CD14-positive monocyte (primary cell): ENCODE results near the gene TOLLIP. TPM values are rescaled to one million over a fixed set of nuclear protein-coding genes. Genes with fewer than 3 reads are reported as not detected.

Experiments used
- DNase-seq, 3 donors: peaks; one replicate each; pipeline ENCODE4 v3.0.0-alpha.2; 2011 to 2022
- H2AFZ ChIP-seq: 2 replicates; pipeline ENCODE4 v1.6.0; 2012; ENCODE audit warnings: mild to moderate bottlenecking, low read depth, low read length, inconsistent platforms; ENCODE audit not compliant: insufficient read depth, poor library complexity, severe bottlenecking
- H3K27ac ChIP-seq, 2 donors: 1 replicate in 1 of 2; 2 replicates in 1 of 2; pipeline ENCODE4 v1.5.1; 2012 to 2013; ENCODE audit warnings: low read length in 2 of 2, control low read depth in 1 of 2, inconsistent platforms in 1 of 2, low read depth in 1 of 2, mild to moderate bottlenecking in 1 of 2
- H3K27me3 ChIP-seq, 2 donors: one replicate each; pipeline versions ENCODE4 v1.6.0 to v1.6.1; 2011 to 2013; ENCODE audit warnings: low read length in 2 of 2; ENCODE audit not compliant: control insufficient read depth in 2 of 2, insufficient read depth in 2 of 2
- H3K36me3 ChIP-seq, 2 donors: replicated peaks in 1 of 2; 1 replicate in 1 of 2; 2 replicates in 1 of 2; pipeline versions ENCODE4 v1.5.1 to v1.6.1; 2012 to 2013; ENCODE audit warnings: low read length in 2 of 2, control low read depth in 1 of 2, inconsistent platforms in 1 of 2, mild to moderate bottlenecking in 1 of 2; ENCODE audit not compliant: insufficient read depth in 2 of 2, control insufficient read depth in 1 of 2
- H3K4me1 ChIP-seq, 2 donors: 1 replicate in 1 of 2; 2 replicates in 1 of 2; pipeline versions ENCODE4 v1.5.1 to v1.6.1; 2012 to 2013; ENCODE audit warnings: low read length in 2 of 2, control low read depth in 1 of 2, inconsistent platforms in 1 of 2, mild to moderate bottlenecking in 1 of 2, moderate library complexity in 1 of 2; ENCODE audit not compliant: insufficient read depth in 2 of 2, control insufficient read depth in 1 of 2
- H3K4me2 ChIP-seq: replicated peaks from 2 replicates; pipeline ENCODE3; 2012; ENCODE audit warnings: low read length, moderate library complexity, mild to moderate bottlenecking; ENCODE audit not compliant: poor library complexity, severe bottlenecking; ENCODE audit errors: extremely low read depth
- H3K4me3 ChIP-seq, 3 experiments: fragments of 200-600 bp in 1 of 3; sonication (generic) in 1 of 3; replicated peaks in 1 of 3; 1 replicate in 2 of 3; 2 replicates in 1 of 3; pipeline ENCODE4 v1.5.1; 2011 to 2013; ENCODE audit warnings: low read length in 3 of 3, mild to moderate bottlenecking in 3 of 3, control low read depth in 2 of 3, low read depth in 2 of 3, inconsistent platforms in 1 of 3, moderate library complexity in 1 of 3
- H3K79me2 ChIP-seq: 2 replicates; pipeline ENCODE4 v1.6.0; 2012; ENCODE audit warnings: mild to moderate bottlenecking, control low read depth, inconsistent platforms, low read length, moderate library complexity; ENCODE audit not compliant: insufficient read depth
- H3K9ac ChIP-seq: 2 replicates; pipeline ENCODE4 v1.6.0; 2017; ENCODE audit warnings: low read length, mild to moderate bottlenecking; ENCODE audit not compliant: insufficient read depth, poor library complexity, severe bottlenecking
- H3K9me3 ChIP-seq, 2 donors: replicated peaks in 1 of 2; 1 replicate in 1 of 2; 2 replicates in 1 of 2; pipeline versions ENCODE4 v1.5.1 to v1.6.1; 2012 to 2013; ENCODE audit warnings: low read length in 2 of 2, control low read depth in 1 of 2; ENCODE audit not compliant: control insufficient read depth in 1 of 2, insufficient read depth in 1 of 2
- H4K20me1 ChIP-seq: 2 replicates; pipeline ENCODE4 v1.6.0; 2012; ENCODE audit warnings: mild to moderate bottlenecking, low read length, control low read depth, moderate library complexity; ENCODE audit not compliant: insufficient read depth
- H3K27ac Mint-ChIP-seq, 7 donors: one replicate each; pipeline ENCODE4 v1.8.0; 2020; ENCODE audit warnings: mild to moderate bottlenecking in 7 of 7, mixed read lengths in 7 of 7, moderate library complexity in 6 of 7, inconsistent platforms in 2 of 7
- H3K27me3 Mint-ChIP-seq, 3 donors: one replicate each; pipeline ENCODE4 v1.8.0; 2021 to 2022; ENCODE audit warnings: low read depth in 3 of 3, mild to moderate bottlenecking in 3 of 3, mixed read lengths in 3 of 3, moderate library complexity in 3 of 3, inconsistent platforms in 1 of 3
- H3K36me3 Mint-ChIP-seq, 2 donors: one replicate each; pipeline ENCODE4 v1.8.0; 2020; ENCODE audit warnings: mixed read lengths in 2 of 2, inconsistent platforms in 1 of 2, mild to moderate bottlenecking in 1 of 2
- H3K4me1 Mint-ChIP-seq: one replicate; pipeline ENCODE4 v1.8.0; 2020; ENCODE audit warnings: mild to moderate bottlenecking, mixed read lengths
- H3K4me3 Mint-ChIP-seq, 2 donors: one replicate each; pipeline ENCODE4 v1.8.0; 2020; ENCODE audit warnings: mild to moderate bottlenecking in 2 of 2, mixed read lengths in 2 of 2, moderate library complexity in 1 of 2
- H3K9me3 Mint-ChIP-seq, 7 donors: one replicate each; pipeline ENCODE4 v1.8.0; 2020 to 2022; ENCODE audit warnings: mixed read lengths in 7 of 7, mild to moderate bottlenecking in 6 of 7, moderate library complexity in 6 of 7, inconsistent platforms in 2 of 7
- WGBS: methylation state at CpG from one replicate; pipeline ENCODE4 v1.1.5; 2013; ENCODE audit warnings: missing lambda C conversion rate; ENCODE audit not compliant: insufficient coverage; 5-methylcytosine and 5-hydroxymethylcytosine counted together
- intact Hi-C, 2 donors: fragments of 100-400 bp; cut with micrococcal nuclease; formaldehyde crosslinking; loops; one replicate each; pipeline versions ENCODE4 v1.15.0 to v1.15.1; 2023
- polyA plus RNA-seq, 3 donors: library from polyadenylated mRNA; depleted of rRNA in 1 of 3; unstranded in 2 of 3; stranded (reverse) in 1 of 3; fragments of 300-500 nt in 2 of 3; fragments of >200 nt in 1 of 3; fragmentation: Illumina TruSeq in 2 of 3; gene quantifications; 1 replicate in 2 of 3; 2 replicates in 1 of 3; pipeline ENCODE4 v1.2.3, GENCODE V29; 2012 to 2021
- TF ChIP-seq, protein P1 (sequence below): fragments of 200-600 bp; IDR thresholded peaks from one replicate; pipeline ENCODE4 v1.8.0; 2022; ENCODE audit warnings: antibody characterized with exemption, mild to moderate bottlenecking

TOLLIP gene
- polyA plus RNA-seq, 3 donors, result 67.9 to 72.1 (median 71.7) TPM

DNA sequence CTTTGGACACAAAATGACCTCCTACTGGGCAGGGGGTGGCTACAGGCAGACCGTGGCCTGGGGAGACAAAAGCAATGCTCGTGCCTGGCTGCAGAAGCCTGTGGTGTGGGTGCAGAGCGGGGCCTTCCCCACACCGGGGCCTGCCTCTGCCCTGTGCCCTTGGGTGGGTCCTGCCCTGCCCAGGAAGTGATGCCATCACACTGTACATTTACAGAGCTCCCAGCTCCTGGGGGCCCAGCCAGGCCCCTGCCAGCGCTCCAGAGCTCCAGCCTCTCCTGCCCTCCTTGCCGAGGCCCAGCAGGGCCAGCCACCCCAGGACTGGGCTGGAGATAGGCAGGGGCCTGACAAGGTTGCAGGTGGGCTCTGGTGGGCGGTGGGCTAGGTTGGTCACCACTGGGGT, 46.4 kb downstream of the TOLLIP start:
- peak overlapping the region; percentile 32 to 75 for H3K27ac ChIP-seq
- DNase-seq, result peak in 1 of 3 donors; percentile 18
- H3K4me3 Mint-ChIP-seq, result peak overlapping the region; percentile 77 to 89
- peaks cover 2 to 10% of the 10 kb centered on the region in 2 donors for H3K36me3 Mint-ChIP-seq
- H4K20me1 ChIP-seq, result no peaks in the 10 kb centered on the region
- H2AFZ ChIP-seq, result peak overlapping the region; percentile 94
- H3K9me3 Mint-ChIP-seq, result peaks cover 13 to 29% (median 24%) of the 10 kb centered on the region in 7 donors
- 23% methylated on average over 7 of the region's 7 CpGs for WGBS
- H3K27ac Mint-ChIP-seq, result peak overlapping the region; percentile 40 to 88 (median 81)
- no peaks in the 10 kb centered on the region for H3K27me3 Mint-ChIP-seq
- intact Hi-C loops, result loop anchor here (5.0 to 10.0 kb wide), 2 partner anchors 72 to 74 kb away; no protein-coding TSS in a partner anchor
- TF ChIP-seq, protein P1, sequence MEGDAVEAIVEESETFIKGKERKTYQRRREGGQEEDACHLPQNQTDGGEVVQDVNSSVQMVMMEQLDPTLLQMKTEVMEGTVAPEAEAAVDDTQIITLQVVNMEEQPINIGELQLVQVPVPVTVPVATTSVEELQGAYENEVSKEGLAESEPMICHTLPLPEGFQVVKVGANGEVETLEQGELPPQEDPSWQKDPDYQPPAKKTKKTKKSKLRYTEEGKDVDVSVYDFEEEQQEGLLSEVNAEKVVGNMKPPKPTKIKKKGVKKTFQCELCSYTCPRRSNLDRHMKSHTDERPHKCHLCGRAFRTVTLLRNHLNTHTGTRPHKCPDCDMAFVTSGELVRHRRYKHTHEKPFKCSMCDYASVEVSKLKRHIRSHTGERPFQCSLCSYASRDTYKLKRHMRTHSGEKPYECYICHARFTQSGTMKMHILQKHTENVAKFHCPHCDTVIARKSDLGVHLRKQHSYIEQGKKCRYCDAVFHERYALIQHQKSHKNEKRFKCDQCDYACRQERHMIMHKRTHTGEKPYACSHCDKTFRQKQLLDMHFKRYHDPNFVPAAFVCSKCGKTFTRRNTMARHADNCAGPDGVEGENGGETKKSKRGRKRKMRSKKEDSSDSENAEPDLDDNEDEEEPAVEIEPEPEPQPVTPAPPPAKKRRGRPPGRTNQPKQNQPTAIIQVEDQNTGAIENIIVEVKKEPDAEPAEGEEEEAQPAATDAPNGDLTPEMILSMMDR, result no peak
- peaks cover 8 to 13% of the 10 kb centered on the region in 2 donors for H3K9me3 ChIP-seq
- peaks cover 16 to 18% of the 10 kb centered on the region in 2 donors for H3K4me1 ChIP-seq
- no peaks in the 10 kb centered on the region for H3K27me3 ChIP-seq
- peak overlapping the region; percentile 46 for H3K9ac ChIP-seq
- H3K79me2 ChIP-seq, result no peaks in the 10 kb centered on the region
- H3K4me2 ChIP-seq, result peak overlapping the region; percentile 83
- no peaks in the 10 kb centered on the region for H3K36me3 ChIP-seq
- peak overlapping the region; percentile 4 to 74 (median 54) for H3K4me3 ChIP-seq
- peaks cover 11% of the 10 kb centered on the region for H3K4me1 Mint-ChIP-seq

DNA sequence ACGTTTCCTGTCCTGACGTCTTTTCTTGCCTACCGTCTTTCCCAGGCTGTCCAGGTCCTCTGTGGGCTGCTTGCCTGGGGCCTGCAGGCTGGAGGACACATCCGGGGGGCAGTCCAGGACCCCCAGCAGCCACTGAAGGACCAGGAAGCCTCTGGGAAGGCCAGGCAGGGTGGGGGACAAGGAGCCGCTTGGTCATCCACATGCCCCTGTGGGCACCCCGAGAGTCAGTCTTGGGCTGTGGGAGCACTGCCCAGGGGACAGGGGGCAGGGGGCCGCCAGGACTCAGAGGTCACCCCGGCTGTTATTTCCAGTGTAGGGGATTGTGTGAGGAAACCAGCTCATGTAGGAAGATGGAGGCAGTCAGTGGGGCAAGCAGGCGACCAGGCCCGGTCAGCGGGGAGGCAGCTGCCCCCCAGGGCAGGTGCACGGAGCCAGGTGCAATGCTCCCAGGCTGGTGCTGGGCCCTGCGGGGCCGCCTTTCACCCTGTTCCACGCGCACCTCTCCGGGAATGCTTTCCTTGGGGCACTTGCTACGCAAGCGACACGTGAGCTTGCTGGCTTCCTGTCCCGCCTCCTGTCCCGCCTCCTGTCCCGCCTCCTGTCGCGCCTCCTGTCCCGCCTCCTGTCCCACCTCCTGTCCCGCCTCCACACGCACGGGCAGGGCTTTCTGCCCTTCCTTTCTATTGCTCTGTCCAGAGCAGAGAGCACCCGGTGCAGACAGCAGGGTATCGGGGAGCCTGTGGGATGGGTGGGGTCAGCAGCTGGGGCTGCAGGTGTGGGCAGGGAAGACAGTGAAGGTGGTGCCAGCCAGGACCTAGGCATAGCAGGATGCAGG, 47.0 kb downstream of the TOLLIP start:
- Mint-ChIP-seq H3K4me1 (peaks cover 11% of the 10 kb centered on the region), H3K9me3 (peaks cover 13 to 27% (median 24%) of the 10 kb centered on the region in 7 donors), H3K27ac (peak overlapping the region; percentile 67 to 93 (median 82)), H3K27me3 (no peaks in the 10 kb centered on the region), H3K36me3 (peaks cover 2 to 10% of the 10 kb centered on the region in 2 donors), H3K4me3 (peak overlapping the region; percentile 77 to 89)
- Histone ChIP-seq H3K36me3 (no peaks in the 10 kb centered on the region), H3K27ac (peak overlapping the region; percentile 32 to 75), H4K20me1 (no peaks in the 10 kb centered on the region), H3K4me2 (peak overlapping the region; percentile 83), H2AFZ (peak overlapping the region; percentile 94), H3K79me2 (no peaks in the 10 kb centered on the region), H3K4me3 (peak overlapping the region; percentile 33 to 74 (median 54)), H3K9ac (peak overlapping the region; percentile 54), H3K9me3 (peaks cover 8 to 13% of the 10 kb centered on the region in 2 donors), H3K4me1 (peaks cover 16 to 18% of the 10 kb centered on the region in 2 donors), H3K27me3 (no peaks in the 10 kb centered on the region)
- DNase-seq, result peak; percentile 81 to 84 (median 82)
- intact Hi-C loops, result loop anchor here (5.0 to 10.0 kb wide), 2 partner anchors 72 to 75 kb away; no protein-coding TSS in a partner anchor
- TF ChIP-seq, protein P1, result no peak
- 19% methylated on average over 25 of the region's 31 CpGs for WGBS
